HG03378 (cell line): Measurements from ENCODE around the gene POU6F1.

Experiments used
- ATAC-seq: cut with Tn5 transposase; IDR thresholded peaks from one replicate; pipeline ENCODE4 v1.9.1; 2021; ENCODE audit warnings: mild to moderate bottlenecking, moderate library complexity; ENCODE audit not compliant: unreplicated experiment

The POU6F1 gene

DNA sequence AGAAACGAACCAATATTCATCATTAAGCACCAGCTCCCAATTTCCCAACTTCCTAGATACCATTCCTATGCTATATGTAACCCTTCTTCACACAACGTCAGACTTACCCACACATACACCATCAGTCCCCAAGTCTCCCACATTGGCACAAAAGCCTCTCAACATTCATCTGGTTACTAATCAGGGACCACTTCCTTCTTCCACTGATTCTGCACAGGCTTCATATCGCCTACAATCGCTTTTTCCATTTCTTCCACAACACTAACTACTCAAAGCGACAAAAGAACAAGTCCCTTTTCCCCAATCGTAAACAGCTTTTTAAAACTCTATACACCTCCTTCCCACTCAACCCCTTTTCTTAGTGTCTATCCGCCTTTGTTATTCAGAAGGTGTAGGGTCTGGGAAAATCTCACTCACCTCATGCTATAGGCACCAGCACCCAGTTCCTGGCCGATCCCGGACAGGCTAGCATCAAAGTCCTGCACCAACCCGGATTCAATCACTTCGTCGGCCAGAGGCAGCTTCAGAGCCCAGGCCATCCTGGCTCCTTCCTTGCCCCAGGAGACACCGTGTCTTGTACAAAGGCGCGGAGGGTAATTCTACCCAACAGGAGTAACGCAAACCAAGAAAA lies 45.9 kb downstream of the POU6F1 start:
- peak; percentile 9 for ATAC-seq

DNA sequence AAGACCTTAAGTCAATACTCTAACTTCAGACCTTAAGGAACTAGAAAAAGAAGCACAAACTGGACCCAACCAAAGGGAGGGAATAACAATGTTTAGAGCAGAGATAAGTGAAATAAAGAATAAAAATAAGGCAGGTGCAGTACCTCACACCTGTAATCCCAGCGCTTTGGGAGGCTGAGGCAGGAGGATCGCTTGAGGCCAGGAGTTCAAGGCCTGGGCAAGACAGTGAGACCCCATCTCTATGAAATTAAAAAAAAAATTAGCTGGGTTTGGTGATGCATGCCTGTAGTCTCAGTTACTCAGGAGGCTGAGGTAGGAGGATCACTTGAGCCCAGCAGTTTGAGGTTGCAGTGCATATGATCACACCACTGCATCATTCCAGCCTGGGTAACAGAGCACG lies 54.1 kb downstream of the POU6F1 start:
- ATAC-seq = no peak

DNA sequence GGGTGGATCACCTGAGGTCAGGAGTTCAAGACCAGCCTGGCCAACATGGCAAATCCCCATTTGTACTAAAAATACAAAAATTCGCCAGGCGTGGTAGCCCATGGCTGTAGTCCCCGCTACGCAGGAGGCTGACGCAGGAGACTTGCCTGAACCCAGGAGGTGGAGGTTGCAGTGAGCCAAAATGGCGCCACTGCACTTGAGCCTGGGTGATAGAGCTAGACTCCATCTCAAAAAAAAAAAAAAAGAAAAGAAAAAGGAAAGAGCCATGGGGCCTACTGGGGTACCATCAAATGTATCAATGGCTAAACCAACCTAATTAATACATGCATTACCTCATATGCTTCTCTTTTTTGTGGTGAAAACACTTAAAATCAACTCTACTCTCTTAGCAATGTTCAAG lies 55.6 kb downstream of the POU6F1 start:
- no peak for ATAC-seq

DNA sequence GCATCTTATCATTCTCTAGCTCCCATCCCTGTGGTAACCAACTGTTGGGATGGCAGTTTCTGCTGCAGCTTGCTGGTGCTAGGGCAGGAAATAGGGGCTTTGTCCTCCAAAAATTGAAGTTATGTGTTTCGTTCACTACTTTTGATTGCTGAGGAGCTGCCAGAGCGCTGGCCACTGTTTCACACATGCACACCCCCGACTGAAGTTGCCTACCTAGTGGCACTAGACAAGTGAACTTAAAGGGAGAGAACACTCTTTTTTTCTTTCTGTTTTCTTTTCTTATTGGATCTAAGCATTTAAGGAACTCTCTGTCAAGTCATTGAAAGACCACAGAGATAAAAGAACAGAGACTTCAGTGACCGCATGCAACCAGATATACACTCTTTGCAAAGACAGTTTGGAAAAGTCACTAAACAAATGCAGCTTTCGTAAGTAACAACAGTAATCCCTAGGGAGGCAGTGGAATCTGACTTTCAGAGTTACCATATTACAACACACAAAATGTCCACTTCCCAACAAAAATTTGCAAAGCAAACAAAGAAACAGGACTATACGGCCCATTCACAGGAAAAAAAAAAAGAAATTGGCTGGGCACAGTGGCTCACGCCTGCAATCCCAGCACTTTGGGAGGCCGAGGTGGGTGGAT lies 56.9 kb downstream of the POU6F1 start:
- ATAC-seq = no peak

DNA sequence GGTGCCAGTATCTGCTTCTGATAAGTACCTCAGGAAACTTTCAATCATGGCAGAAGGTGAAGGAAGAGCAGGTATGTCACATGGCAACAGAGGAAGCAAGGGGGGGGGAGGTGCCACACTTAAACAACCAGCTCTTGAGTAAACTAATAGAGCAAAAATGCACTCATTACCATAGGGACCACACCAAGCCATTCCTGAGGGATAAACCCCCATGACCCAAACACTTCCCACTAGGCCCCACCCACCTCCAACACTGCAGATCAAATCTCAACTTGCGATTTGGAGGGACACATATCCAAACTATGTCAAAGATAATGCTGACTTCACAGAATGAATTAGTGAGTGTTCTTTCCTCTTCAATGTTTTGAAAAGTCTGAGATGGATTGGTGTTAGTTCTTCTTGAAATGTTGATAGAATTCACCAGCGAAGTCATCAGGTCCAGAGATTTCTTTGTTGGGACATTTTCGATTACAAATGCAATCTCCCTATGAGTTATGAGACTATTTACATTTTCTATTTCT lies 61.6 kb downstream of the POU6F1 start:
- no peak for ATAC-seq

DNA sequence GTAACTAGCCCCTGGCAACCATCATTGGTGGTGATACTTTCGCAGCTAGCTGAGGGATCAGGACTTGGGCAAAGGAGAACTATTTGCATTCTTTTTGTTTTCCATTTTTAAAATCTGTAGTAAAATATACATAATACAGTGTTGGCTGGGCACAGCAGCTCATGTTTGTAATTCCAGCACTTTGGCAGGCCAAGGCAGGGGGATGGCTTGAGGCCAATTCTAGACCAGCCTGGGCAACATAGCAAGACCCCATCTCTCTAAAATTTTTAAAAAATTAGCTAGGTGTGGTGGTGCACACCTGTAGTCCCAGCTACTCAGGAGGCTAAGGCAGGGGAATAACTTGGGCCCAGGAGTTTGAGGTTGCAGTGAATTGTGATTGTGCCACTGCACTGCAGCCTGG lies 64.9 kb downstream of the POU6F1 start:
- ATAC-seq = no peak

DNA sequence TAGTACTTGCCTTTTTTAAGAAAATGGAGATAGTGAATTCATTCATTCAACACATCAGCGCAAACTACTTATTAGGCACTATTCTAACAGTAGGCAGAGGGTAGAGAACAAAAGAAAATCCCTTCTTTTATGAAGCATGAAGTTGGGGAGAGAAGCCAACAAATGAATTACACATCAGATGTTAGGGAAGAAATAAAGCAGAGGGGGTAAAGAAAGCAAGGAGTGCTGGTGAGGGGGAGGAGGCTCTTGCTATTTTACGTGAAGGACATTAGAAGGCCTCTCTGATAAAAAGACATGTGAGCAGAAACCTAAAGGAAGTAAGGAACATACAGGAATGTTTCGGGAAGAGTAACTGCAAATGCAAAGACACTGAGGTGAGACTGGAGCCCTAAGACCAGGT lies 67.1 kb downstream of the POU6F1 start:
- no peak for ATAC-seq

DNA sequence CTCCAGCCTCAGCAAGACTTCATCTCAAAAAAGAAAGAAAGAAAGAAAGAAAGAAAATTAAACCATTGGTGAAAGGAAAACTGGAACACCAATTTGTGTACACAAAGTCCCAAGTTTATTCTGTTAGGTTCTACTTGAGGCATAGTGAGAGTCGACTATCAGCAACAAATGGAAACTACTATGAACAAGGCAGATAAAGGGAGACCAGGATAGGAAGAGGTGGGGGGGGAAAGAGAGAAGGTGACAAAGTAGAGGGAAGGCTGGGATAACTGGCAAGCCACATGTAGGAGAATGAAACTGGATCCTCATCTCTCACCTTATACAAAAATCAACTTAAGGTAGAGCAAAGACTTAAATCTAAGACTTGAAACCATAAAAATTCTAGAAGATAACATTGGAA lies 70.6 kb downstream of the POU6F1 start:
- ATAC-seq = no peak

DNA sequence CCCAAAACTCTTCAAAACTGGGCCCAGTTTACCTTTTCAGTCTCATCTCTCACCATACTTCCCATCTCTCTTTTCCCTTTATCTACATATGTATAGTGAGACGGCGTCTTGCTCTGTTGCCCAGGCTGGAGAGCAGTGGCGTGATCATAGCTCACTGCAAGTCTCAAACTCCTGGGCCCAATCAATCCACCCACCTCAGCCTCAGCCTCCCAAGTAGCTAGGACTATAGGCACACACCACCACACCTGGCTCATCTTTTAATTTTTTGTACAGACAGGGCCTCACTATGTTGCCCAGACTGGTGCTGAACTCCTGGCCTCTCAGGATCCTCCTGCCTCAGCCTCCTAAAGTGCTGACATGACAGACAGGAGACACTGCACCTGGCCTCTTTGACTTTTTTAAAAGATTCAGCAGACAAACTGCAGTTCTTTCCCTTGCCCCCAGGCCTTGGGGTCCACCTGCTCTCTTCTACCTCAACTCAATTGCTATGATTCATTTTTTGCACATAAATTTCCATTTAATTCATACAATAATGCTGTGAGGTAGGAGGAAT lies 78.5 kb downstream of the POU6F1 start:
- ATAC-seq = no peak
